Measurements from ENCODE around the gene ZBED3.

DNA sequence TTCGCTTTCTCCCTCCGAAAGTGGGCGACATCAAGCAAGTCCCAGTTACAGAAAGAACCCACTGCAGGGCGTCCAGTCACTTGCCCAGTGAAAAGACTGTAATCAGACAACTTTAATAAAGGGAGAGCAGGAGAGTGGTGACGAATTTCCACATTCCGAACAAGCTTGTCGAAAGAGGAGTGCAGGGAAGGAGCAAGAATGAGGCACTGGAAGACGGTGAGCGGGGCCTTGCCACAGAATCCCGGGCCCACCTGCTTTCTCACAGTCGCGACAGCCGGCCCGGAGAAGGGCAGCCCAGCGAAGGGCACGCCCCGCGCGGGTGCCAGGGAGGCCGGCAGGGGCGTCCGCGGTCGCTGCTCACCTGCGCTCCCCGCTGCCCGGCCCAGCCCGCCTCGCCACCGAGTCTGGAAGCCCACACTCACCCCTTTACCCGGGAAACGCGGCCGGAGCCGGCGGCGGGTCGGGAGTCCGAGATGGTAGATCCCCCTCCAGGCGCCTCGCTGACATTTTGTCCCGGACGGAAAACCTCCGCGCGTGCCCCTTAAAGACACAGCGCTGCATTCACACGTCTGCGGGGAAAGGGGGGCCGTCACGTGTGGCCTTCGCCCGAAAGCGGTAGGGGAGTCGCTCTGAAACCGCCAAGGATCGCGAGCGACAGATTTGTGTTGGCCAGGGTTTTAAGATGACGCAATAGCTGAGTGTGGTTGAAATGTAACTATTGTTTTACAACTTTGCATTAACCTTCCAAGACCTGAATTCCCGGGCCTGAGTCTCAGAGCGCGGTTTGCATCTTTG, at the start of gene ZBED3:
- TF ChIP-seq, protein P1, sequence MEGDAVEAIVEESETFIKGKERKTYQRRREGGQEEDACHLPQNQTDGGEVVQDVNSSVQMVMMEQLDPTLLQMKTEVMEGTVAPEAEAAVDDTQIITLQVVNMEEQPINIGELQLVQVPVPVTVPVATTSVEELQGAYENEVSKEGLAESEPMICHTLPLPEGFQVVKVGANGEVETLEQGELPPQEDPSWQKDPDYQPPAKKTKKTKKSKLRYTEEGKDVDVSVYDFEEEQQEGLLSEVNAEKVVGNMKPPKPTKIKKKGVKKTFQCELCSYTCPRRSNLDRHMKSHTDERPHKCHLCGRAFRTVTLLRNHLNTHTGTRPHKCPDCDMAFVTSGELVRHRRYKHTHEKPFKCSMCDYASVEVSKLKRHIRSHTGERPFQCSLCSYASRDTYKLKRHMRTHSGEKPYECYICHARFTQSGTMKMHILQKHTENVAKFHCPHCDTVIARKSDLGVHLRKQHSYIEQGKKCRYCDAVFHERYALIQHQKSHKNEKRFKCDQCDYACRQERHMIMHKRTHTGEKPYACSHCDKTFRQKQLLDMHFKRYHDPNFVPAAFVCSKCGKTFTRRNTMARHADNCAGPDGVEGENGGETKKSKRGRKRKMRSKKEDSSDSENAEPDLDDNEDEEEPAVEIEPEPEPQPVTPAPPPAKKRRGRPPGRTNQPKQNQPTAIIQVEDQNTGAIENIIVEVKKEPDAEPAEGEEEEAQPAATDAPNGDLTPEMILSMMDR (IDR thresholded peaks at IDR 0.05; ENCODE audit: borderline replicate concordance, extremely low read depth, low read length, poor library complexity, severe bottlenecking), result peak; percentile 55
- no peak for TF ChIP-seq EZH2 (IDR thresholded peaks at IDR 0.05; ENCODE audit: borderline replicate concordance, low read depth, low read length, severe bottlenecking)

All from DND-41 (cell line).